HG03045 (cell line): ENCODE data around the gene PRICKLE3.

ENCODE experiments used
- ATAC-seq: cut with Tn5 transposase; IDR thresholded peaks from one replicate; pipeline ENCODE4 v1.9.1; 2021; ENCODE audit warnings: mild to moderate bottlenecking, moderate library complexity; ENCODE audit not compliant: unreplicated experiment

PRICKLE3 gene

DNA sequence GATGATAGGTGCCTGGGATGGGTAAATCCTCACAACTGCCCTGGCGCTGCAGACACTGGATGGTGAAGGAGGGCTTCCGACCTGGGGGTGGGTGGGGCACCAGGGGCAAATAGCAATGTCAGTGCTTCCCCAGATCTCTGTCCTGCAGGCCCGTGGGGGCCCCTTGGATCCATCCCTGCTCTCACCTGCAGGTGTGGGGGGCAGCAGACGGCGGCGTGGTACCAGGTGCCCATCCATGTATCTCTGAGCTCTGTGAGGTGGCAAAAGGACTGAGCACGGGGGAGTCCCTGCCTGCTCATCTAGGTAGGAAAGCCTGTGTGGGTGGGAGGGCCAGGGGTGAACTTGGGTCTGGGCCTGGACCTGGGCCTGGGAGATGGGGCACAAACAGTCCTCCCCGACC lies 20.4 kb upstream of the PRICKLE3 start:
- ATAC-seq: no peak

DNA sequence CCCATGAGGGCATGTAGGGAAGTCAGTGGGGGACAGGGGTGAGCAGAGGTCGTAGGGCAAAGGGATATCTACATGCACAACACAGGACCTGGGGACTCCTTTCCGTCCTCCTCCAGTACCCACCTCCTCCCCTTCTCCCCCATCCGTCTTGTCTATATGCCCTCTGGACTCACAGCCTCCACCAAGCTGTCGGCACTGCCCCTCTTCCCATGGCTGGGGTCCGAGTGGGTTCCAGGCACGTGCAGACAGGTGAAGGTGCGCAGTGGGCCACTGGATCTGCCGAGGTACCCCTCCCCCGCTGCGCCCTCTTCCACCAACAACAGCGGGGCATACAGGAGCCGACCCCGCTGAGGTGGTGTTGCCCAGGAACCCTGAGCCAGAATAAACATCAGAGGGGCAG lies 19.3 kb upstream of the PRICKLE3 start:
- no peak for ATAC-seq

DNA sequence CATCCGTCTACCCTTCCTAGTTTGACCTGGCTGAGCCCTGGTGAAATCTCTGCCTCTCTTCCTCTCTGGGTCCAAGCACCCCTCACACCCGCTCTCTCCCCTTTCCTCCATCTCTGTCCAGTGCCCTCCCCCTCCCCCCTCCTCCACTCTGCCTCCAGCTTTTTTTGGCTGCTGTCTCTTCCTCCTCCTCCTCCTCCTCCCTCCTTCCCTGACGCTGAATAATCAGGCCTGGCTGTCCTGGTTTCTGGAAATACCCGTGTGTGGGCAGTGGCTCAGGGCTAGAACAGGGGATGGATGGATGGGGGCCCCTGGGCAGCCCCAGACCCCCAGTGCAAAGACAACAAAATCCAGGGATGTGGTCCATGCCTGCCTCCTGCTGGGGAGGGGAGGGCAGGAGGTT lies 18.5 kb upstream of the PRICKLE3 start:
- ATAC-seq: no peak

DNA sequence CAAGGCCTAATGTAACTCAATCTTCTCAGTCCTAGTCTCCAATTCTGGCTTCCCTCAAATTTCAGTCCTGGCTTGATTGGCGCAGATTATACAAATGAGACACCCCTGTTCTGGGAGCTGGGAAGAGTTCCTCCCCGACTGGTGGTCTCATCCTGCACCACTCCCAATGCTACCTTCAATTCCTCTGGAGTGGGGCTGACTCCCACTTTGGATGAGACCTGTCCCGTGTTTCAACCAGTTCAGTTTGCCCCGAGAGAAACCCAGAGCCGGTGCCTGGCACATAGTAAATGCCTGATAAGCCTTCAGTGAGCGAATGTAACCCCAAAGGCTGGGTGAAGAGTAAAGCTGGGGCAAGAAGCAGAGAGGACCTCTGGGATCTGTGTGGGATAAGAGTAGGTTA lies 17.8 kb upstream of the PRICKLE3 start:
- no peak for ATAC-seq

DNA sequence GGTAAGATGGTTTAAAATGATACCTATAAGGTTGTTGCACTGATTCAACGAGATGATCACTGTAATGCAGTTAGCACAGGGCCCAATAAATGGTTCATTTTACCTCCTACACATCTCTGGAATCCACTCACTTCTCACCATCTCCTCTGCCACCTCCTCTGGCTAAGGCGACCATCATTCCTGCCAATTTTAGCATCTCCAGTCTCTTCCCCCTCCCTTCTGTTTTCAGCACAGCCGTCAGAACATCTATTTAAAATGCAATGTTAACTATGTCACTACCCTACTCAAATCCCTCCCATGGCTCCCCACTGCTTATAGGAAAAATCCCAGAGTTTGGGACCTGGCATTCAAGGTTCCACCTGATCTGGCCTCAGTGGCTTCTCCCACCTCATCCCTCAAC lies 17.4 kb upstream of the PRICKLE3 start:
- no peak for ATAC-seq

DNA sequence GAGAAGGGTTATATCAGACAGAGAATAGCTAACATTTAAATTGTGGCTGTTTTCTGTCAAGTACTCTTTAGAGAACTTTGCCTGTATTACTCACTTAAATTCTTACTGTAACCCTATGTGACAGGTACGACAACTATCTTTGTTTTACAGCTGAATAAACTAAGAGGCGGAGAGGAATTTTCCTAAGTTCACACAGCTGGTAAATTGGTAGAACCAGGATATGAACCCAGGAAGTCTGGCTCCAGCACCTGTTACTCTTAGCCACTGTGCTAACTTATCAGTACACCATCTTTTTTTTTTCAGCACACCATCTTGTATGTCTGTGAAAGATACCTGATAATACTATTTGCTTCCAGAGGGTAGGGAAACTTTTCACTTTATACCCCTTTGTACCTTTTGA lies 15.8 kb upstream of the PRICKLE3 start:
- no peak for ATAC-seq

DNA sequence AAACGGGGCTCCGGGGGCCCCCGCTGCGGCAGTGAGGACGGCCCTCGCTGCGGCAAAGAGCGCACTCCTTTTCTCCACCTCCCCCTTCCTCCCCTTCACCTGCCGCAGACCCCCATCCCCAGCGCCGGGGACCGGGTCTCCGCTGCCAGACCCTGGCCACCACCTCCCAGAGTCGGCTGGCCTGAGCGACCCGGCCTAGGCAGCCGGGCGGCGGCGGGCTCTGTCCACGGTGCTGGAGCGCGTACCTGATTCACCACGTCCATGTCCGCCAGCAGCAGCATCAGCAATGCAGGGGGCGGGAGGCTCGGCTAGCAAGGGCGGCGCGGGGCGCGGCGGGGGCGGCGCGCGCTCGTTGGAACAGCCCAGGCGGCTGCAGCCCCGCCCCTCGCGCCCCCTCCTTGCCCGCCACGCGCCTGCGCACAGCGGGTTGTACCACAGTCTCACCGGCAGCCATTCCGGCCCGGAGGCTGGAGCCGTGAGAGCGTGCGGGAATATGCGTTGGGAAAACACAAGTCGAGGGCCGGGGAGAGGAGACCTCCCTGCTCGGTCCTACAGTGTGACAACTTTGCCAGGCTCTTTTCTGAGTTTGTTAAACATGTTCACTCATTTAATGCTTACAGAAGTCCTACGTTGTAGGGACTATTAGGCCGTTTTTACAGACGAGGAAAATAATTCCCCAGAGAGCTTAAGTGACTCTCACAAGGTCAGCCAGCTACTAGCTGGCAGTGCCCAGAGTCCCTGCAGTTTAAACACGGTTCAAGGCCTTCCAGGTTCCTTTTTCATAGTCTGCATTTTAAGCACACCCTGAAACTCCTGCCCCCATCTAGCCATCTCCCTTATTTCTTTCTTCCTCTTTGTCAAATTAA lies 14.0 kb upstream of the PRICKLE3 start, which contains the start of gene SYP:
SYP (minus strand) TSS at position 288 of the 866 bp plus-strand sequence; CDS start at position 281, 7 bp downstream.
- peak; percentile 90 for ATAC-seq

DNA sequence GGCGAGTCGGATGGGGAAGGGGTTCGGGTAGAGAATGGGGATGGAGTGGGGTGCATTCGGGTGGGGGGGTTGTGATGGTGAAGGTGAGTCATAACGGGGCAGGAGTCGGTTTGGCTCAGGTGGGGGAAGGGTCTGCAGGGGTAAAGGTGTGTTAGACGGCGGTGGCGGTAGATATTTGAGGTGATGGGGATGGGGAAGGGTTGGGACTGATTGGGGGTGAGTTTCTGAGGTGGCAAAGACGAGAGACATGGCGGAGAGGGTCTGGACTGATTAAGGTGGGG lies 13.1 kb upstream of the PRICKLE3 start:
- ATAC-seq: no peak

DNA sequence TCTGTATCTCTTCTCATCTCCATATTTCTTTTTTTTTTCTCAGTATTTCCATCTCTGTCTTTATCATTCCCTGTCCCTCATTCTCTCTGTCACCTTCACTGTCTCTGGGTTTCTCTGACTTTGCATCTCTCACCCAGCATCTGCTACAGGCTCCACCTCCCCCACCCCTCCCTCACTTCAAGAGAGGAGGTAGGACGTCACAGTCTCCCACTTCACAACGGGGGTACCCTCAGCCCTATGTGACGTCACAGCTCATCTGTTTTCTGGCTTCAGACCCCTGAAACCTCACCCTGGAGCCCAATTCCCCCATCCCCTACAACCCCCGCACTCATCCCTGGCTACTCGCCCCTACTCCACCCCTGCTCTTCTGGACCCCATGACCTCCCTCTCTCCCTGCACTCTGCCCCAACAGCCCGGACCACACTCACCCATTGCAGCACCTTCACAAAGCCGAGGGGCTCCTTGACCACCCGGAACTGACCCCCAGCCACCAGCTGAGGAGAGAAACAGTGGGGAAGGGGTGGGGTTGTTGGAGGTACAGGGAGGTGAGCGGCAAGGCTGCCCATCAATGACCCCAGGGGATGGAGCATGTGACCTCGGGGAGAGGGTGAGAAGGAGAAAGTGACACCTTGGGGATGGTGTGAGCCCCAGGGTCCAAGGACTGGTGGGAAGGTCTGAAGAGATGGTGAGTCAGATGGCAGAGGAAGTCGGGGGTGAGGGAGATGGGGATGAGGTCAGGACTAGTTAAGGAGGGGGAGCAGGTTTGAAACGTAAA lies 12.6 kb upstream of the PRICKLE3 start:
- no peak for ATAC-seq

DNA sequence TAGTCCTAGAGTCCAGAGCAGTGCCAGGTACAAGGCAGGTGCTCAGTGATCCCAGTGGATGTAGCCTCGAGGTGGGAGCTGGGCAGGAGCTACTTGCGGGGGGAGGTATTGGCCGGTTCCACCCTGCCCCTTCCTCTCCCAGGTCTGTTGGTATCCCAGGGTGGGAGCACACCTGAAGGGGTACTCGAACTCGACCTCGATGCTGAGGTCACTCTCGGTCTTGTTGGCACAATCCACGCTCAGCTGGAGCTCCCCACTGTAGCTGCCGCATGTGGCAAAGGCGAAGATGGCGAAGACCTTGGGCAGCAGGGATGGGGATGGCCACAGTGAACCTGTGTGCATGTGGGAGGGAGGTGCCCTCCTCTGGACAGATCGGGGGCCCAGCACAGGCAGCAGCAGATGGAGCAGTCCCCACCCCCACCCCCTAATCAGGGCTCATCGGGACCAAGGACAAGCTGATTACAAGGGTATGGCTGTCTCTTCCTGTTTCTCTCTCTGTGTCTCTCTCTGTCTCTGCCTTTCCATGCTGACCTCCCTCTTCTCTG lies 11.4 kb upstream of the PRICKLE3 start:
- ATAC-seq: no peak

DNA sequence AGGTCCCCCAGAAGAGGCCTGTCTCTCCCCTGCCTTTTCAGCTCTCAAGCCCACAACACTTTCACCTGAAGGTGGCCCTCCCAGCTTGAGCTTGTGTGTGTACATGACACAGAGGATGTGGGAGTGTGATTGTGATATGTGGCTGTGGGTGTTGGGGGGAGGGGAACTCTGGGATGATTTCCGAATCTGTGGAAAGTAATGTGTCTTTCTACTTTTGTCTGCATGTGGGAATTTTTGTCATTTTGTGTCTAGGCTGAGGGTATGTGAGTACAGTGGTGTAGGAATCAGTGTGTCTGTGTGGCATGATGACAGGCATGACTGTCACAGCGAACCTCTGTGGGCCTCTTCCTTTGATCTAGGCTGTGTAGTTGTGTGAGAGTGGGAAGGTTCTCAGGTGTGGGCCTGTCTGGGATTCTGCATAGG lies 7.4 kb upstream of the PRICKLE3 start:
- no peak for ATAC-seq

DNA sequence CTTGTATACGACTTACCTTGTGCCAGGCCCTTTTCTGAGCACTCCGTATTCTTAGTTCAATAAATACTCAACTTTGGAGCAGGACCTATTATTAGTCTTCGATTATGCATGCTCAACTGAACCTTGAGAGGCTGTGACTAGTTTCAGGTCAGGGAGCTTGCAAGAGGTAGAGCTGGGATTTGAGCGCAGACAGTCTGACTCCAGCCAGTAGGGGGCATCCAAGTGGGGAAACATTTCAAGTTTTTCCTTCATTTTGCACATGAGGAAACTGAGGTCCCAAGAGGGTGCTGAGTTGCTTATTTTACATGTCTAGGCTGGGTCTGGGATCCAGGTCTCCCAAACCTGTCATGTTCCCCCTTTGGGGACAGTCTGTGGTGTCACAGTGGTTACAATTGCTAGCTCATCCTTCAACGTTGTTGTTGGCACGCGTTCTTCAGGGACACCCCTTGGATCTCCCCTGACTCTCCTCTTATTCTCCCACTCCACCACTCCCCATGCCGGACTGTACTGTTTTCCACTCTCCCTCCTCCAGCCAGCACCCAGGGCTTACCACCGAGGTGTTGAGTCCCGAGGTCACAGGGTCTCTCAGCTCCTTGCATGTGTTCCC lies 6.7 kb upstream of the PRICKLE3 start:
- no peak for ATAC-seq

DNA sequence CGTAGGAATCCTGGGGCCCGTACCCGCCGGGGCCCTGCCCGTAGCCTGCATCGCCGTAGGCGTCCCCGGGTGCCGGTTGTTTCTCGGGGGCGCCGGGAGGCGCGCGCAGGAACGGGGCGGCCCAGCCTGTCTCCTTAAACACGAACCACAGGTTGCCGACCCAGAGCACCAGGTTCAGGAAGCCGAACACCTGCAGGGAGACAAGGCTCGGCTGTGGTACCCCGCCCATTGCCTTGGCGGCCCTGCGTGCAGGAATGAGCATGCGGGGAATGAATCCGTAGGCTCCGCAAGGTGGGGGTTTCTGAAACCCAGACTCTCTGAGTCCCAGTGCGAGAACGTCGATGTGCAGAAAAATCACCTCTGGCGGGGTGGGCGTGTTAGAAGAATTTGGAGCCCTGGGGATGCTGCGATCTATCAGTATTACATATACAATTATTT lies 5.4 kb upstream of the PRICKLE3 start:
- no peak for ATAC-seq

DNA sequence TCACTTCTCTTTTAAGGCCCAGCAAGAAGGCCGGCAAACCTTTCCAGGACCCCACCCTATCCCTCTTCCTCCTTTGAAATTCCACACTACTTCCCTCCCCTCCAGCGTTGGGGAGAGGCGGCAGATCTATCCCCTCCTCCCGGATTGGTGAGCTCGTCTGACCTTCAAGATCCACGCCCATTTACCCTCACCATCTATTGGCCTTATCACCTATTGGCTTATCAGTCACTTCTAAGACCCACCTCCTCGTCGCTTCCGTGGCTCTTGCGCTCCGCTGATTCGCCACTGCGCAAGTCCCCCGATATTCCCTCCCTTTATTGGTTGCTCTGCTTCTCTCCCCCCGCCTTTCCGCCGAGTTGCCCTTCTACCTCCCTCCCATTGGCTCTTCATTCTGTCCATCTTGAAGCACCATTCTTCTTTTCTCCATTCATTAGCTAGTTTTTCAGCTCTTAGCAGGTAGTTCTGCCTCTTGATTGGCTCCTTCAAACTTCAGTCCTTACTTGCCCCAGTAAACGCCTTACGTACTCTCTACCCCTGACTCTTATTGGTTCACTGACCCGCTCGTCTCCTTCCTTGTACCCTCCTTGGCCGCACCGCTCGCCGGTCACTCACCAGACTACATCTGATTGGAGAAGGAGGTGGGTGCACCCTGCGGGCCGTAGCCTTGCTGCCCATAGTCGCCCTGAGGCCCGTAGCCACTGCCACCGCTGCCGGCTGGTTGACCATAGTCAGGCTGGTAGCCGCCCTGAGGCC lies 4.8 kb upstream of the PRICKLE3 start:
- ATAC-seq: peak; percentile 87

DNA sequence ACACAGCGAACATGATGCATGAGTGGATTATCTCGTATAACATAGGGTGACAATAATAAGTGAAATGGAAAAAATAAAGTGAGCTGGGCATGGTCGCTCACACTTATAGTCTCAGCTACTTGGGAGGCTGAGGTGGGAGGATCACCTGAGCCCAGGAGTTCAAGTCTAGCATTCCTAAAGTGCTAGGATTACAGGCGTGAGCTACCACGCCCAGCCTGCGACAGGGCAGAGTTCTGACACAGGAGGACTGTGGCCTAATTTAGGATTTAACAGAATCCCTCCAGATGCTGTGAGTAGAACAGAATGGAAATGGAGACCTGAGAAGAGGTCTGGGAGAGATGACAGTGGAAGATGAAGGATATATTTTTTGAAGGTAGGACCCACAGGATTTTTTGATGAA lies 3.4 kb upstream of the PRICKLE3 start:
- no peak for ATAC-seq

DNA sequence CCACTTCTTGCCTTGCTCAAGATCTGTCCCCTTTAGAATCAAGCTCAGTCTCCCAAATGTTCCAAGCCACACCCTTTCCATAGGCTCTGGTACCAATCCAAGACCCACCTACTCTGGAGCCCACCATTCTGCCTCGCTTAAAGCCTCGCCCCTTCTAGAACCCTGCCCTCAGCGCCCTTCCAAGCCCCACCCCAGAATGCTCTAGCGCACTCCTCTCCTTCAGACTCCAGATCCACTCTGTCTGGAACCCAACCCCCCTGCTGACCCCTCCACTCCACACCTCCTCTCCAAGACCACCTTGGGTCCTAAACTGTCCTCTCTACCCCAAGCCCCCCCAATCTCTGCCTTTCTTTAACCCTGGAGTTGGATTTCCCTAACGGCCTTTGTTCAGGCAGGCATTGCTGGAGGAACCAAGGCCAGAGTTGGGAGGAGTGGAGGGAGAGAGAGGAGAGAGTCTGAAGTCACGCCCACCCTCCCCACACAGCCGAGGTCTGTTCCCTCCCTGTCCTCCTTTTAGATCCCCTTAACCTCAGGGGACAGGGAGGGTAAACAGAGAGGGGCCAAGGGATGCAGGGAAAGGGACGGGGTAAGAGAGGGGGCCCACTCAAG lies 2.4 kb upstream of the PRICKLE3 start:
- no peak for ATAC-seq

DNA sequence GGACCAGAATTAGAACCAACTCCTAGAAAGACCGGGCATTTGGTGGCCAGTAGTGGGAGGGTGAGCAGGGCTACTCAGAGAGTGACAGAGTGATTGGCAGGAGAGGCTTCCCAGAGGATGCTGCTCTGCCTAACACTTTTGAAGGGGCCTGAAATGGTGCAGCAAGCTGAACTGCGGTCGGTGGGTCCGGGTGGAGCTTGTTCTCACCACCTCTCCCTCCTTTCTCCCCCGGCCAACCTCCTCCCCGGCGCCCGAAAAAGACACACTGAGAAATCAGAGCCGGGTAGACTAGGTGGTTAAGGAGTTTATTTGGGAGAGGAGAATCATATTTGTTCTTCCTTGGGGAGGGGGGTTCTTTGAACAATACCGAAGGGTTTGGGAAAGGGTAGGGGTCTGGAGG lies 1.4 kb upstream of the PRICKLE3 start:
- ATAC-seq: no peak

DNA sequence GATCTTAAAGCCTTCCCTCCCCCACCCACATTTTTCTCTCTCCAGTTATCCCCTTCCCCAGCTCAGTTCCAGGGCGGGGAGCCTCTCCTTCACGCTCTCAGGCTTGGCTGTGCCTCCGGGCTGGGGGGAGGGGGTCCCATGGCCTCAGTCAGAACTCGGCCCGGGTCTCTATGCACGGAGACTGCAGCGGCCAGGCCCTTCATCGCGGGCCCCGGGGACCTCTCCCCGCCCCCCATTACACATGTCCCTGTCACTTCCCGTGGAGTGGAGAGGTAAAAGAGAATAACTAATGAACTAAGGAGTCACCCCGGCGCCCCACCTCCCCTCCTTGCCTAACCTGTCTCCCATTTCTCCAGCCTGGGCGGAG lies 838 bp upstream of the PRICKLE3 start:
- no peak for ATAC-seq

DNA sequence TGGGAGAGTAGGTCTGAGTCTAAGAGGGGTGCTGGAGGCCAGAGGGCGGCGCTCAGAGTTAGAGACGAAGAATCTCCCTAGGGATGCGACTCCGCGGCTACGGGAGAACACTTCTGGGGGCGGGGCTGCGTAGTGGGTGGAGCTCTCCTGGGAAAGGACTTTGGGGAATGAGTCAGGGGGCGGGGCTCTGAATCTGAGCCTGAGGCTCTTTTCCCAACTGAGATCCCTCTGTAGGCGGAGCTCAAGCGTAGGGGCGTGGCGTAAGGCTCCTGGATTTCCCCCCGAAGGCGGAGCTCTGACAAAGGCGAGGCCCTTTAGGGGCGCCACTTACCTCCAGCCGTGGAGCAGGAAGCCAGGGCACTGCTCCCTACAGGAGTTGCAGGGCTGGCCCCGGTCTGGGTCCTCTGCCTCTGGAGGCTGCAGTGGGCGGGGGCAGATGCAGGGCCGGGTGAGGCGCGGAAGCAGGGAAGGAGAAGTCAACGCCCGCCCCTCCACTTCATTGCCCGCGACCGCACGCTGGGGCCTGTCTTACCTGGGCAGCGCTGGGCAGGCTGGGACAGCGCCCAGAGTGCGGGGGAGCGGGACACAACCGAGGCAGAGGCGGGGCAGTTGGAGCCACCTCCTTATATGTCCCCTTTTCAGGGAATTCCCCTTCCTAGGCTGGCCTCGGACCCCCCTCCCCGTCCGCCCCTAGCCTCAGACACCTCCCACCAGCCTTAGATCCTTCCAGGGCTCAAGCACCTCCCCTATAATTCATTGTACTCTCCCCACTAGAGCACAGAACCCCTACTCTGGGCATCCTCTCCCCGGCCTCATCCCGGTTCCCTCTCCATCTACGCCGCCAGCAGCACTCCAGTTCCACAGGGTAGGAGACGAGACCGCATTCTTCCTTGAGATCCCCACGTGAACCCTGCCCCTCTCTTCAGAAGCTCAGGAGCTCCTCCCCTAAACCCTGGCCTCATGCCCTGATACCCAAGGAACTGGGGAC lies 1.6 kb downstream of the PRICKLE3 start:
- peak; percentile 47 for ATAC-seq
